Measurements from ENCODE around the gene GKN1.

- no peak for TF ChIP-seq CTCF (conservative IDR thresholded peaks at IDR 0.05; ENCODE audit: low read length)
- TF ChIP-seq EZH2phosphoT487 (IDR thresholded peaks at IDR 0.05; ENCODE audit: borderline replicate concordance, low read depth, low read length) = no peak
Measured at GRCh38 chr2:68946117-68946516, 28.3 kb upstream of the GKN1 start.
